Keratinocyte (primary cell): ENCODE measurements around the gene PGS1. TPM values are rescaled to one million over a fixed set of nuclear protein-coding genes. Genes with fewer than 3 reads are reported as not detected.

Experiments used
- DNase-seq: peaks from one replicate; pipeline ENCODE4 v3.0.0-alpha.2; 2011; ENCODE audit warnings: low read depth, missing footprints, low spot score
- FAIRE-seq: peaks from 2 replicates; lab custom pipeline; 2011; peaks lifted over from hg19 to GRCh38; lab: Jason Lieb, UNC
- H2AFZ ChIP-seq: 2 replicates; pipeline ENCODE4 v1.6.0; 2012; ENCODE audit warnings: low read length, control low read depth, inconsistent platforms; ENCODE audit not compliant: control insufficient read depth
- H3K27ac ChIP-seq: 2 replicates; pipeline ENCODE4 v1.5.1; 2011; ENCODE audit warnings: low read length; ENCODE audit not compliant: control insufficient read depth, insufficient read depth
- H3K27me3 ChIP-seq: 3 replicates; pipeline ENCODE4 v1.6.0; 2011; ENCODE audit warnings: low read length; ENCODE audit not compliant: control insufficient read depth, insufficient read depth; ENCODE audit errors: extremely low read depth
- H3K36me3 ChIP-seq, 2 experiments: 2 replicates in 1 of 2; 3 replicates in 1 of 2; pipeline ENCODE4 v1.5.1; 2011; ENCODE audit warnings: low read length in 2 of 2, mild to moderate bottlenecking in 1 of 2; ENCODE audit not compliant: control insufficient read depth in 2 of 2, insufficient read depth in 2 of 2; ENCODE audit errors: extremely low read depth in 1 of 2
- H3K4me1 ChIP-seq: 3 replicates; pipeline ENCODE4 v1.5.1; 2011; ENCODE audit warnings: low read length; ENCODE audit not compliant: control insufficient read depth, insufficient read depth; ENCODE audit errors: extremely low read depth
- H3K4me2 ChIP-seq: 3 replicates; pipeline ENCODE4 v1.6.0; 2011; ENCODE audit warnings: low read depth, low read length; ENCODE audit not compliant: control insufficient read depth, insufficient read depth; ENCODE audit errors: extremely low read depth
- H3K4me3 ChIP-seq, 3 experiments: fragments of 200-600 bp in 1 of 3; sonication (generic) in 1 of 3; 2 replicates in 2 of 3; 3 replicates in 1 of 3; pipeline ENCODE4 v1.5.1; 2011 to 2016; ENCODE audit warnings: low read length in 3 of 3, mild to moderate bottlenecking in 3 of 3, control low read depth in 2 of 3, inconsistent platforms in 1 of 3, low read depth in 1 of 3, mixed read lengths in 1 of 3, mixed run types in 1 of 3, moderate library complexity in 1 of 3; ENCODE audit not compliant: control insufficient read depth in 2 of 3, insufficient read depth in 2 of 3; ENCODE audit errors: extremely low read depth in 1 of 3
- H3K79me2 ChIP-seq: 2 replicates; pipeline ENCODE4 v1.6.0; 2012; ENCODE audit warnings: low read length; ENCODE audit not compliant: control insufficient read depth, insufficient read depth
- H3K9ac ChIP-seq: 3 replicates; pipeline ENCODE4 v1.6.0; 2011; ENCODE audit warnings: low read length; ENCODE audit not compliant: control insufficient read depth, insufficient read depth; ENCODE audit errors: extremely low read depth
- H3K9me1 ChIP-seq: 3 replicates; pipeline ENCODE4 v1.6.0; 2011; ENCODE audit warnings: low read length; ENCODE audit not compliant: control insufficient read depth, insufficient read depth; ENCODE audit errors: extremely low read depth
- H3K9me3 ChIP-seq: 2 replicates; pipeline ENCODE4 v1.5.1; 2012; ENCODE audit warnings: low read depth, low read length; ENCODE audit not compliant: control insufficient read depth
- H4K20me1 ChIP-seq: 3 replicates; pipeline ENCODE4 v1.6.0; 2011; ENCODE audit warnings: low read length; ENCODE audit not compliant: control insufficient read depth, insufficient read depth; ENCODE audit errors: extremely low read depth
- CTCF ChIP-seq, 3 experiments: IDR thresholded peaks in 1 of 3; conservative IDR thresholded peaks in 1 of 3; optimal IDR thresholded peaks in 1 of 3; 2 replicates in 2 of 3; 3 replicates in 1 of 3; pipeline versions ENCODE3 to v1.5.1; 2011; ENCODE audit warnings: low read length in 3 of 3, mild to moderate bottlenecking in 3 of 3, moderate library complexity in 2 of 3, control low read depth in 1 of 3, inconsistent platforms in 1 of 3; ENCODE audit not compliant: insufficient read depth in 2 of 3; ENCODE audit errors: extremely low read depth in 1 of 3
- EZH2 ChIP-seq: IDR thresholded peaks from one replicate; pipeline ENCODE4 v1.6.1; 2012; ENCODE audit warnings: inconsistent platforms, mild to moderate bottlenecking, low read length, moderate library complexity
- dilution Hi-C: fragments of 300-500 bp; cut with MboI; formaldehyde crosslinking; loops from one replicate; pipeline ENCODE4 v1.7.0; 2020; ENCODE audit warnings: low sequenced_read_pairs; ENCODE audit not compliant: extremely low pct_ligation_motif_present
- polyA plus RNA-seq, 5 experiments: library from polyadenylated mRNA; depleted of rRNA in 3 of 5; stranded (reverse) in 3 of 5; stranded (forward) in 1 of 5; unstranded in 1 of 5; fragments of >200 nt; gene quantifications; 1 replicate in 1 of 5; 2 replicates in 3 of 5; 3 replicates in 1 of 5; pipeline versions ENCODE4 v1.2.1 to v1.2.3, GENCODE V29; 2011 to 2012; ENCODE audit warnings: missing spikeins in 2 of 5, low read depth in 1 of 5, low replicate concordance in 1 of 5

Gene PGS1
- polyA plus RNA-seq, 1 donor (not counting 4 experiments of a cell fraction or from before 2014, with no cell fraction given) = 19.6 TPM

DNA sequence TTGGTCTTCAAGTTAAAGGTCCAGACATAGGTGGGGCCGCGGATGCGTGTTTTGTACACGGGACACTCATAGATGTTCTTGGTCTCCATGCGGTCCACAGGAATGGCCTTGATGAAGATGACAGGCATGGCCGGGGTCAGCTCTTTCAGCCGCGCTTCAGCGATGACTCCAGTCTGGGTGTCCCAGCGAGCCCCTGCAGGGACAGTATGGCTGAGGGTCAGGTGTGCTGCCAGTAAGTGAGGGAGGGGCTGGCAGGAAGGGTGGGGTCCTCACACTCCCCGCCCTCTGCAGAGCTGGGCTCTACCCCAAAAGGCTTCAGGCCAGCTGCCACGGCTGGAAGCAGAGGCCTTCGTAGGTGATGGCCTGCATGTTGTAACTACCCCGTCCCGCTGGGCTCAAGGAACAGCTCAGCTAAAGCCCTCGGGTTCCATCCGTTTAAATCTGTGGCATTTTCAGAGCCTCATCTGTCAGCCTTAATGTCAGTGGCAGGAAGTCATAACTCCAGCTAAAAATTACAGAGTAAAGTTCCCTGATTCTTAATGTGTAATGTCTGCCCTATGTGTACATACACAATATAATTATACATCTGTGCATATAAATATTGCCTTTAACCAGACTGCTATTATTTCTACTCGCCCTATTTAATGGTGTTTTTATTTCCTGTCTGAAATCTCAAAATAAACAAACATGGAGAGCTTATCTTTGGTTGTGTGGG lies 45.7 kb downstream of the PGS1 start:
- Histone ChIP-seq H3K27ac (no peak overlapping the region), H3K9ac (no peak overlapping the region), H2AFZ (no peak overlapping the region), H3K36me3 (peaks cover 27 to 37% of the 10 kb centered on the region in 2 experiments), H3K4me3 (no peak overlapping the region), H3K4me2 (no peak overlapping the region), H3K9me3 (no peaks in the 10 kb centered on the region), H3K79me2 (no peaks in the 10 kb centered on the region), H3K4me1 (no peaks in the 10 kb centered on the region), H3K9me1 (no peaks in the 10 kb centered on the region), H3K27me3 (no peaks in the 10 kb centered on the region), H4K20me1 (no peaks in the 10 kb centered on the region)
- DNase-seq (no peak), FAIRE-seq (no peak)
- TF ChIP-seq EZH2 (no peak), CTCF (optimal IDR thresholded peaks at IDR 0.05 in 1 of 3, IDR thresholded peaks at IDR 0.05 in 1 of 3, conservative IDR thresholded peaks at IDR 0.05 in 1 of 3; ENCODE audit: extremely low read depth in 1 of 3, insufficient read depth in 2 of 3, low read length in 3 of 3) (no peak)
- dilution Hi-C loops = no loop called here

GRCh38 chr17:78425429-78425828 lies 47.0 kb downstream of the PGS1 start:
- Histone ChIP-seq H3K27ac (no peak overlapping the region), H3K4me2 (no peak overlapping the region), H3K4me3 (no peak overlapping the region), H4K20me1 (no peaks in the 10 kb centered on the region), H3K27me3 (no peaks in the 10 kb centered on the region), H3K4me1 (no peaks in the 10 kb centered on the region), H3K79me2 (no peaks in the 10 kb centered on the region), H3K36me3 (peaks cover 28% of the 10 kb centered on the region in 2 experiments), H2AFZ (no peak overlapping the region), H3K9ac (no peak overlapping the region), H3K9me3 (no peaks in the 10 kb centered on the region), H3K9me1 (no peaks in the 10 kb centered on the region)
- TF ChIP-seq CTCF (optimal IDR thresholded peaks at IDR 0.05 in 1 of 3, IDR thresholded peaks at IDR 0.05 in 1 of 3, conservative IDR thresholded peaks at IDR 0.05 in 1 of 3; ENCODE audit: extremely low read depth in 1 of 3, insufficient read depth in 2 of 3, low read length in 3 of 3) (no peak), EZH2 (no peak)
- dilution Hi-C loops = no loop called here
- FAIRE-seq = no peak
- no peak for DNase-seq
